OCI-LY1 (cell line): Measurements from ENCODE around the gene NDRG2.

Experiments
- EZH2 ChIP-seq: fragments of 200-600 bp; sonication (generic), shearing (Covaris generic); IDR thresholded peaks from 2 replicates; pipeline ENCODE4 v1.8.0; 2017; ENCODE audit warnings: borderline replicate concordance, mixed run types, mild to moderate bottlenecking, antibody characterized with exemption, low read length, moderate library complexity, mixed read lengths
- TF ChIP-seq, protein P1 (sequence below): fragments of 200-600 bp; sonication (generic), shearing (Covaris generic); IDR thresholded peaks from 2 replicates; pipeline ENCODE4 v1.5.1; 2017; ENCODE audit warnings: mild to moderate bottlenecking, antibody characterized with exemption, low read length, moderate library complexity, mixed read lengths

DNA sequence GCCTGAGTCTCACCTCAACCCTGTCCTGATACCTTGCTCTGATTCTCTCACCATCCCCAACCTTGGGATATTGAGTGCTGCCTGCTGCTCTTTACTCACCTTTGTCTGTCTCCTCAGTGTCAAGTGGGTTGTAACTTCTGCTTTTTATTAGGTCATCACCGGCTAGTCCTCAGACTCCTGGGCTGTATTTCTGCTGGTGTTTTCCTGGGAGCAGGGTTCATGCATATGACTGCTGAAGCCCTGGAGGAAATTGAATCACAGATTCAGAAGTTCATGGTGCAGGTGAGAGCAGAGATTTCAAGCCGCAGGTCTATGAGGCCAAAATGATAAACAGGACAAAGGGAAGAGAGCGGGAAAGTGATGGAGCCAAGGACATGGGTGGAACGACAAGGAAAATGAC is 25.3 kb downstream of the NDRG2 start:
- no peak for TF ChIP-seq EZH2
- TF ChIP-seq, protein P1, sequence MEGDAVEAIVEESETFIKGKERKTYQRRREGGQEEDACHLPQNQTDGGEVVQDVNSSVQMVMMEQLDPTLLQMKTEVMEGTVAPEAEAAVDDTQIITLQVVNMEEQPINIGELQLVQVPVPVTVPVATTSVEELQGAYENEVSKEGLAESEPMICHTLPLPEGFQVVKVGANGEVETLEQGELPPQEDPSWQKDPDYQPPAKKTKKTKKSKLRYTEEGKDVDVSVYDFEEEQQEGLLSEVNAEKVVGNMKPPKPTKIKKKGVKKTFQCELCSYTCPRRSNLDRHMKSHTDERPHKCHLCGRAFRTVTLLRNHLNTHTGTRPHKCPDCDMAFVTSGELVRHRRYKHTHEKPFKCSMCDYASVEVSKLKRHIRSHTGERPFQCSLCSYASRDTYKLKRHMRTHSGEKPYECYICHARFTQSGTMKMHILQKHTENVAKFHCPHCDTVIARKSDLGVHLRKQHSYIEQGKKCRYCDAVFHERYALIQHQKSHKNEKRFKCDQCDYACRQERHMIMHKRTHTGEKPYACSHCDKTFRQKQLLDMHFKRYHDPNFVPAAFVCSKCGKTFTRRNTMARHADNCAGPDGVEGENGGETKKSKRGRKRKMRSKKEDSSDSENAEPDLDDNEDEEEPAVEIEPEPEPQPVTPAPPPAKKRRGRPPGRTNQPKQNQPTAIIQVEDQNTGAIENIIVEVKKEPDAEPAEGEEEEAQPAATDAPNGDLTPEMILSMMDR: no peak
